ENCODE measurements around the gene RBM20. TPM values are rescaled to one million over a fixed set of nuclear protein-coding genes. Genes with fewer than 3 reads are reported as not detected.
A peak's percentile ranks its signal among the peaks of the same experiment; 100 is the strongest.
"Not testable (repeated sequence)": the region's sequence is repeated elsewhere in the genome, so short reads cannot be mapped to it uniquely, and the experiment has no call there.

RBM20 gene
- total and polyA plus RNA-seq, 2 of the 13 experiments (the other 11 are each of a cell fraction or from before 2014, with no cell fraction given), result 0.02 to 0.22 TPM

DNA sequence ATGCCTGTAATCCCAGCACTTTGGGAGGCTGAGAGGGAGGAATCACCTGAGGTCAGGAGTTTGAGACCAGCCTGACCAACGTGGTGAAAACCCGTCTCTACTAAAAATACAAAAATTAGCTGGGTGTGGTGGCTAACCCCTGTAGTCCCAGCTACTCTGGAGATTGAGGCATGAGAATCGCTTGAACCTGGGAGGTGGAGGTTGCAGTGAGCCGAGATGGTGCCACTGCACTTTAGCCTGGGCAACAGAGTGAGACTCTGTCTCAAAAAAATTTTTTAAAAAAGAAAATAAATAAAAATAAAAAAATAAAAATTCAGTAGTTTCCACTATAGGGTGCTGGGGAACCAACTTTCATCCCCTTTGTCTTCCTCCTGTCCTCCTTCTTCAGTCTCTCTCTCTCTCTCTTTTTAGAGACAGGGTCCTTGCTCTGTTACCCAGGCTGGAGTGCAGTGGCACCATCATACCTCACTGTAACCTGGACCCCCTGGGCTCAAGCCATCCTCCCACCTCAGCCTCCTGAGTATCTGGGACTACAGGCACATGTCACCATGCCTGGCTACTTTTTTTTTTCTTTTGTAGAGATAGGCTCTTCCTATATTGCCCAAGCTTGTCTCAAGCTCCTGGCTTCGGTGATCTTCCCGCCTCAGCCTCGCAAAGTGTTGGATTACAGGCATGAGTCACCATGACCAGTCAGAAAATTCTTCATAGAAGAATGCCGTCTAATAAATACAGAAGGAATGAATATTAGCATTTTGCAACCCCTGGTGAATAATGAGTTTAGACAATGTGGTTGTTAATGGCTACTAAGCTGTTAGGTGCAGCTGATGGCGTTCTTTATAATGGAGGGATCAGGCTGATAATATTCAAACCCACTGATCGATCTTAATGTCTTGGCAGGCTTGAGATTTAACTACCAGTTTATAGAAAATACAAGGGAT, 20.6 kb downstream of the RBM20 start:
- BruUV-seq (replicated peaks), result no TSS peak
- Histone ChIP-seq H2AFZ (ENCODE audit: low read length) (no peak overlapping the region), H3K9me3 (ENCODE audit: low read length) (no peaks in the 10 kb centered on the region), H3K79me2 (ENCODE audit: insufficient read depth, low read length) (no peaks in the 10 kb centered on the region), H4K20me1 (ENCODE audit: insufficient read depth, low read length) (no peaks in the 10 kb centered on the region), H3K27me3 (ENCODE audit: control insufficient read depth in 1 of 2, insufficient read depth in 2 of 2, low read length in 2 of 2) (peaks cover 3 to 22% of the 10 kb centered on the region in 2 experiments; a peak in 2 of 5 replicates), H3K4me1 (ENCODE audit: insufficient read depth, low read length) (no peaks in the 10 kb centered on the region), H3K4me2 (ENCODE audit: low read depth, low read length) (no peak overlapping the region), H3K36me3 (replicated peaks in 1 of 2; ENCODE audit: control insufficient read depth in 1 of 2, insufficient read depth in 2 of 2, low read length in 2 of 2) (no peaks in the 10 kb centered on the region), H3K9ac (ENCODE audit: insufficient read depth, low read depth, low read length) (no peak overlapping the region), H3K27ac (ENCODE audit: extremely low read length, insufficient read depth, low read length) (no peak overlapping the region), H3K4me3 (replicated peaks in 1 of 3; ENCODE audit: insufficient read depth in 1 of 3, low read depth in 2 of 3, low read length in 3 of 3) (no peak overlapping the region)
- intact Hi-C loops (cut with micrococcal nuclease; ENCODE audit: unreplicated experiment) (no loop called here), in situ Hi-C loops (cut with HindIII; ENCODE audit: extremely low pct_ligation_motif_present, low pct_unique_long_range_greater_than_20kb) (no loop called here)
- POLR2A ChIA-PET, result no interaction called here
- DNase-seq (ENCODE audit: low spot score) (peak; percentile 20), FAIRE-seq (no peak), ATAC-seq (no peak)
- WGBS (ENCODE audit: low lambda C conversion rate), result 16% methylated on average over 10 of the region's 10 CpGs
- TF ChIP-seq, protein P1, sequence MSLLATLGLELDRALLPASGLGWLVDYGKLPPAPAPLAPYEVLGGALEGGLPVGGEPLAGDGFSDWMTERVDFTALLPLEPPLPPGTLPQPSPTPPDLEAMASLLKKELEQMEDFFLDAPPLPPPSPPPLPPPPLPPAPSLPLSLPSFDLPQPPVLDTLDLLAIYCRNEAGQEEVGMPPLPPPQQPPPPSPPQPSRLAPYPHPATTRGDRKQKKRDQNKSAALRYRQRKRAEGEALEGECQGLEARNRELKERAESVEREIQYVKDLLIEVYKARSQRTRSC (CRISPR knock-in tag; IDR thresholded peaks at IDR 0.05; ENCODE audit: low read depth), result no peak
- TF ChIP-seq POLR2AphosphoS5 (IDR thresholded peaks at IDR 0.05; ENCODE audit: low read depth, low read length) (no peak), FOSL2 (CRISPR knock-in tag; IDR thresholded peaks at IDR 0.05) (peak; percentile 68)
- TF ChIP-seq, protein P2, sequence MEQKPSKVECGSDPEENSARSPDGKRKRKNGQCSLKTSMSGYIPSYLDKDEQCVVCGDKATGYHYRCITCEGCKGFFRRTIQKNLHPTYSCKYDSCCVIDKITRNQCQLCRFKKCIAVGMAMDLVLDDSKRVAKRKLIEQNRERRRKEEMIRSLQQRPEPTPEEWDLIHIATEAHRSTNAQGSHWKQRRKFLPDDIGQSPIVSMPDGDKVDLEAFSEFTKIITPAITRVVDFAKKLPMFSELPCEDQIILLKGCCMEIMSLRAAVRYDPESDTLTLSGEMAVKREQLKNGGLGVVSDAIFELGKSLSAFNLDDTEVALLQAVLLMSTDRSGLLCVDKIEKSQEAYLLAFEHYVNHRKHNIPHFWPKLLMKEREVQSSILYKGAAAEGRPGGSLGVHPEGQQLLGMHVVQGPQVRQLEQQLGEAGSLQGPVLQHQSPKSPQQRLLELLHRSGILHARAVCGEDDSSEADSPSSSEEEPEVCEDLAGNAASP (CRISPR knock-in tag; IDR thresholded peaks at IDR 0.05; ENCODE audit: borderline replicate concordance), result no peak
- CTCF ChIA-PET (ENCODE audit: low intra/inter-chr PET ratio, low total read pairs), result no interaction called here

DNA sequence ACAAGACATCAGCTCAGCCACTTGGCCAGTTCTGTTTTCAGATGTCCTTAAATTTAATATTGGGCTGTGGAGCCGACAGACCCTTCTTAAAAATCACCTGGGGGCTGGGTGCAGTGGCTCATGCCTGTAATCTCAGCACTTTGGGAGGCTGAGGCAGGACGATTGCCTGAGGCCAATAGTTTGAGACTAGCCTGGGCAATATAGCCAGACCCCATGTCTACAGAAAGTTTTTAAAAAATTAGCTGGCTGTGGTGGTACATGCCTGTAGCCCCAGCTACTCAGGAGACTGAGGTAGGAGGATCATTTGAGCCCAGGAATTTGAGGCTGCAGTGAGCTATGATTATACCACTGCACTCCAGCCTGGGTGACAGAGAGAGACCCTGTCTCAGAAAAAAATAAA, 22.1 kb downstream of the RBM20 start:
- FAIRE-seq; in situ Hi-C loops (cut with HindIII; ENCODE audit: extremely low pct_ligation_motif_present, low pct_unique_long_range_greater_than_20kb); intact Hi-C loops (cut with micrococcal nuclease; ENCODE audit: unreplicated experiment): not testable (repeated sequence)

More for the DNA sequence above, 22.1 kb downstream of the RBM20 start:
- DNase-seq (ENCODE audit: low spot score); H2AFZ ChIP-seq (ENCODE audit: low read length); H3K79me2 ChIP-seq (ENCODE audit: insufficient read depth, low read length); H3K4me2 ChIP-seq (ENCODE audit: low read depth, low read length); H3K27ac ChIP-seq (ENCODE audit: extremely low read length, insufficient read depth, low read length); H3K4me3 ChIP-seq (replicated peaks in 1 of 3; ENCODE audit: insufficient read depth in 1 of 3, low read depth in 2 of 3, low read length in 3 of 3); H3K4me1 ChIP-seq (ENCODE audit: insufficient read depth, low read length); POLR2A ChIA-PET; CTCF ChIA-PET (ENCODE audit: low intra/inter-chr PET ratio, low total read pairs); H4K20me1 ChIP-seq (ENCODE audit: insufficient read depth, low read length); BruUV-seq (replicated peaks); ATAC-seq; H3K36me3 ChIP-seq (replicated peaks in 1 of 2; ENCODE audit: control insufficient read depth in 1 of 2, insufficient read depth in 2 of 2, low read length in 2 of 2); H3K9me3 ChIP-seq (ENCODE audit: low read length); H3K9ac ChIP-seq (ENCODE audit: insufficient read depth, low read depth, low read length): not testable (repeated sequence)
- peaks cover 3 to 27% of the 10 kb centered on the region in 2 experiments; a peak in 3 of 5 replicates for H3K27me3 ChIP-seq (ENCODE audit: control insufficient read depth in 1 of 2, insufficient read depth in 2 of 2, low read length in 2 of 2)
- 5% methylated on average over 2 of the region's 2 CpGs for WGBS (ENCODE audit: low lambda C conversion rate)
